Ureter (tissue), 1 donor: ENCODE data around the gene KLHDC4. TPM values are rescaled to one million over a fixed set of nuclear protein-coding genes. Genes with fewer than 3 reads are reported as not detected.
"Not testable (repeated sequence)": the region's sequence is repeated elsewhere in the genome, so short reads cannot be mapped to it uniquely, and the experiment has no call there.

Experiments
- DNase-seq: peaks from one replicate; pipeline ENCODE4 v3.0.0-alpha.2; 2020; ENCODE audit warnings: low spot score
- total RNA-seq: library from RNA; stranded (reverse); gene quantifications from one replicate; pipeline ENCODE4 v1.2.4, GENCODE V29; 2023
- donor health status: DM: yes; HTN: yes; CAD: no.

KLHDC4 gene
- total RNA-seq, 1 donor from 2014 or later, result 63.2 TPM

GRCh38 chr16:87720446-87720845 lies 45.3 kb downstream of the KLHDC4 start:
- no peak for DNase-seq

GRCh38 chr16:87718831-87719230 lies 47.0 kb downstream of the KLHDC4 start:
- DNase-seq, result not testable (repeated sequence)

DNA sequence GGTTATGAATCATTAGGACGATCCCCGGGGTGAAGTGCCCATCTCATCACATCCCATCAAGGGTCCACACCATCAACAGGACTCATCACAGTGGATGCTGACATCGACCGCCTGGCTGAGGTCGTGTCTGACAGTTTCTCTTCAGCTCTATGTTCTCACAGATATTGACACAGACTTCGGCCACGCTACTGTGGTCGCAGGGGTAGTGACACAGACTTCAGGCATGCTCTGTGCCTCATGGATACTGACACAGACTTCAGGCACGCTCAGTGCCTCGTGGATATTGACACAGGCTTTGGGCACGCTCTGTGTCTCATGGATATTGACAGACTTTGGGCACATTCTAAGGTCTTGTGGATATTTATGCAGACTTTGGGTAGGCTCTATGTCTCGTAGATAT lies 50.1 kb downstream of the KLHDC4 start:
- no peak for DNase-seq

- DNase-seq, result no peak
Observed at GRCh38 chr16:87715231-87715630, 50.6 kb downstream of the KLHDC4 start.

GRCh38 chr16:87713451-87714229 lies 52.1 kb downstream of the KLHDC4 start:
- no peak for DNase-seq

- no peak for DNase-seq
Observed at GRCh38 chr16:87712184-87712762, 53.5 kb downstream of the KLHDC4 start.

- no peak for DNase-seq
Observed at GRCh38 chr16:87710887-87711286, 54.9 kb downstream of the KLHDC4 start.

DNA sequence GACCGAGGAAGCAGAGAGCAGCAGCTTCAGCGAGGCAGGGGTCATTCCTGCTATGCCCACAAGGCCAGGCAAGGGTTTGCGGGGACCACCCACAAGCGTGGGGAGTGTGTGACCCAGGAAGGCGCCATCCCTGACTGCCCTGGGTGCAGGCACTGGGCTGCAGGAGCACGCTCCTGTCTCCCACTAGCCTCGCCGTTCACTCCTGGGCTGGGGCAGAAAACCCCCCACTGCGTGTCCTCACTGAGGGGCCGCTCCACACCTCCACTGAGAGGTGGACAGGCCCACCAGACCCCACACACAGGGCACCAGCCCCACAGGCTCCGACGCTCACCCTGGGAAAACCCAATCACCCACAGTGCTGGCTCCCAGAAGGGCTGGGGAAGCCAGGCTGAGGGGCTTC lies 56.1 kb downstream of the KLHDC4 start:
- no peak for DNase-seq

- DNase-seq, result no peak
Observed at GRCh38 chr16:87708881-87709638, 56.7 kb downstream of the KLHDC4 start.

- DNase-seq, result no peak
Observed at GRCh38 chr16:87707714-87708580, 57.8 kb downstream of the KLHDC4 start.

- no peak for DNase-seq
Observed at GRCh38 chr16:87707097-87707496, 58.7 kb downstream of the KLHDC4 start.

DNA sequence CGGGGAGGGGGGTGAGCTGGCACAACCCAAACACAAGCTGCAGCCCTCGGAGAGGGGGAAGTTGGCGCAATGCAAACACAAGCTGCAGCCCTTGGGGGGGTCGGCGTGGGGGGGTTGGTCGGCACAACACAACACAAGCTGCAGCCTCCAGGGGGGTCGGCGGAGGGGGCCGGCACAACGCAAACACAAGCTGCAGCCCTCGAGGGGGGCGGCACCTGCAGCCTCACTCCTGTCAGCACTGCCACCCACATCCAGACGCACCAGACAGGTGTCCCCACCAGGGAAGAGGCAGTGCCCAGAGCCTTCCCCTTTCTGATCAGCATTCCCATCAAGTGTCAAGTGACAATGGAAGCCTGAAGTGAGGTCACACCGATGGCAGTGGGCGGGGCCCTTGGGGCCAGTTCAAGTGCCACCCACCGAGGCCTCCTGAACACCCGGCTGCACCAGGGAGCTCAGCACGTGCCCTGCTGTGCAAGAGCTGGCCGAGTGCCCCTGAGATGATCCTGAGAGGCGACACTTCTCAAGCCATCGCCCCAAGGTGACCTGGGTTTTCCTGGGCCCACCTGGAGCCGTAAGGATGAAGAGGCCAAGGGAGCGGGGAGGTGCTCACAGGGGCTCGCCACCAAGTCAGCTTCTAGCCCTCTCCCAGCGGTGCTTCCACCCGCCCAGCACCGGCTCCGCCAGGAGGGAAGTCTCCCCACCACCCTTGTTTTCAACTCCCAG lies 59.3 kb downstream of the KLHDC4 start:
- DNase-seq, result no peak

DNA sequence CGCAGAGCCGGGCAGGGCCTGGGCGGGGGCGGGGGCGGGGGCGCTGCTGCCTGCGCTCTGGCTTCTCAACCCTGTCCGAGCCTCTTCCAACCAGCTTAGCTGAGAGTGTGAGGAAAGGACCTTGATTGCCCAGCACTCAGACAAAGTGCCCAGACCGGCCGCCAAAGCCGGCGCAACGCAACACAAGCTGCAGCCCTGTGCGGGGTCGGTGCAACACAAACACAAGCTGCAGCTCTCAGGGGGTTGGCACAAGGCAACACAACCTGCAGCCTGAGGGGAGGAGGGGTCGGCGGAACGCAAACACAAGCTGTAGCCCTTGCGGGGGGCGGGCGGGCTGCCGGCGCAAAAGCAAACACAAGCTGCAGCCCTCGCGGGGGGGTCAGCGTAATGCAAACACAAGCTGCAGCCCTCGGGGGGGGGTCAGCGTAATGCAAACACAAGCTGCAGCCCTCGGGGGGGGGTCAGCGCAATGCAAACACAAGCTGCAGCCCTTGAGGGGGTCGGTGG lies 60.0 kb downstream of the KLHDC4 start:
- no peak for DNase-seq

DNA sequence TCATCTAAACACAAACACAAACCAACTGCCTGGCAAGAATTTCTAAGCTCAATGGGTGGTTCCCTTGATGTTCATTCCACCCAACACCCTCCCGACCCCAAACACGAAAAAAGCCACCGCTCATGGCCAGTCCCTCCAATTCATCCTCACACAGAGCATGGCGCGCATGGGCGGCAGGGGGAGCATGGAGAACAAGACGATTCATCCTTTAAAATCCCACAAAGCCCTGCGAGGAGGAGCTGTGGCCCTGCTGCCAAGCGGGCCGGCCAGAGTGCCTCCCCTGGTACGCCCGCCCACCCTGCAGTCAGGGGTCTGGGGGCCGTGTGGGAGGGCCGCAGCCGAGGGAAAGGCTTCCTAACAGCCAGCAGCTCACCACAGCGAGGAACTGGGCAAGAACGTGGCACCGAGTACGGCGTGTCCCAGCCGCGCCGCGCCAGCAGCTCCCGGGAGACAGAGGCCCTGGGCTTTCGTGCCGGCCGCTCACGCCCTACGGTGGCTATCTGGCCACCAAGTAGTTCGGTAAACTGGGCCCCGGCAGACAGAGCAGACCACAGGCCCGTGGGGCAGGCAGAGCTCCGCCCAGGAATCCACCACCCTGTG lies 60.9 kb downstream of the KLHDC4 start:
- DNase-seq, result no peak

DNA sequence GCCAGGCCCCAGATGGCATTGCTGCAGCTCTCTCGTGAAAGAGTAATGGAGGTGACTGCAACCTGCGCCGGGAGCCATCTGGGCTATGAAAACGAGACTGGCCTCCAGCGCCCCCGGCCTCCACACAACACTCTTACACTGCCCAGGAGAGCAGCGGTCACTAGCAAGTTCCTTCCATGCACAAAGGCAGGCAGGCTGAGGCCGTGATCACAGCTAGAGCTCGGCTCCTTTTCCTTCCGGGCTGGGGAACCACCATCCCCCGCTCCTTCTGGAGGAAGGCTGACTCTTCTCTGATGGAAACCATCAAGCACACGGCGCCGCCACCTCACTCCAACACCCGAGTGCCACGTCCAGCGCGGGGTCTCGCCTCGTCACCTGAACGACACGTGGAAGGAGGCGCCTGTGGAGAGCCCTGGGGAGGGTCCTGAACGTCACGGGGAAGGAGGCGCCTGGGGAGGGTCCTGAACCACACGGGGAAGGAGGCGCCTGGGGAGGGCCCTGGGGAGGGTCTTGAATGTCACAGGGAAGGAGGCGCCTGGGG lies 61.9 kb downstream of the KLHDC4 start:
- DNase-seq, result no peak

DNA sequence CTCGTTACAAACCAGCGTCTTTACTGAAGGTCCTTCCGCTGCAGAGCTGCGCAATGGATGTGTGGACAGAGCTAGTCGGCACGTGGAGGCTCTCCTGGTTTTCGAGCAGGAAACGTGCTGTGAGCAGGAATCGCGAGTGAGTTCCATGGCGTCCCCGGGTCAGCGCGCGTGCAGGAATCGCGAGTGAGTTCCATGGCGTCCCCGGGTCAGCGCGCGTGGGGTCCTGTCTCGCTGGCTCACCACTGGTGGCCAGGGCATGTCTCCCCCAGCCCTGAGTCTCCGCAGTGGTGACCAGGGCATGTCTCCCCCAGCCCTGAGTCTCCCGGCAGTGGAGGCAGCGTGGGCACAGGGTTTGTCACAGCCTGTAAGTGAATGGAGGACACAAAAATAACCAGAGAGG lies 62.7 kb downstream of the KLHDC4 start:
- DNase-seq, result no peak

GRCh38 chr16:87702325-87702811 lies 63.4 kb downstream of the KLHDC4 start:
- no peak for DNase-seq

- no peak for DNase-seq
Observed at GRCh38 chr16:87701505-87701921, 64.3 kb downstream of the KLHDC4 start.

GRCh38 chr16:87701078-87701460 lies 64.7 kb downstream of the KLHDC4 start:
- no peak for DNase-seq
